AG09319 (cell line): Measurements from ENCODE around the gene PLA2R1.
A peak's percentile ranks its signal among the peaks of the same experiment; 100 is the strongest.

Experiments
- DNase-seq: peaks from one replicate; pipeline ENCODE4 v3.0.0-alpha.2; 2010; ENCODE audit warnings: low read depth; ENCODE audit errors: extremely low read depth
- CTCF ChIP-seq: IDR thresholded peaks from 2 replicates; pipeline ENCODE4 v1.5.1; 2011; ENCODE audit warnings: low read depth, mild to moderate bottlenecking, inconsistent platforms, low read length, moderate library complexity

Gene PLA2R1

GRCh38 chr2:159926695-159927094 lies 135.7 kb downstream of the PLA2R1 start:
- DNase-seq, result no peak
- TF ChIP-seq CTCF, result no peak

DNA sequence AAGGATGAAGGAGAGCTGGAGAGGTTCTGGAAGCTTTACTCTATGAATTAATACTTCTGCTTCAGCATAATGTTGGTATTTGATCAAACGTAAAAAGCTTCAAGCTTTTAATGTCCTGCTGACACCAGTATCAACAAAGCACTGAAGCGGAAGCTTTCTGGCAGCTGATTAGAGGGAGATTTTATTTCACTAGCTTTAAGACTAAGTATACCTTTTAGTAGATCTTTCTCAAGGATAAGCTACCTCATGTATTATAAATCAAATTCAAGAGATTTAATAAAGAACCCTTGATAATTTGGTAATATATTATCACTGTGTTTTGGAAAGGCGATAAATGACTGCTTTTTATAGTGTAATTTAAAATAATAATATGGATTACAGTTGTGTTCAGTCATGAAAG lies 136.4 kb downstream of the PLA2R1 start:
- no peak for TF ChIP-seq CTCF
- DNase-seq, result no peak

- no peak for DNase-seq
- TF ChIP-seq CTCF, result no peak
Measured at GRCh38 chr2:159922563-159922962, 139.9 kb downstream of the PLA2R1 start.

GRCh38 chr2:159921752-159922404 lies 140.5 kb downstream of the PLA2R1 start:
- peak; percentile 70 for TF ChIP-seq CTCF
- DNase-seq, result no peak

GRCh38 chr2:159916511-159916910 lies 145.9 kb downstream of the PLA2R1 start:
- TF ChIP-seq CTCF, result no peak
- DNase-seq, result no peak

DNA sequence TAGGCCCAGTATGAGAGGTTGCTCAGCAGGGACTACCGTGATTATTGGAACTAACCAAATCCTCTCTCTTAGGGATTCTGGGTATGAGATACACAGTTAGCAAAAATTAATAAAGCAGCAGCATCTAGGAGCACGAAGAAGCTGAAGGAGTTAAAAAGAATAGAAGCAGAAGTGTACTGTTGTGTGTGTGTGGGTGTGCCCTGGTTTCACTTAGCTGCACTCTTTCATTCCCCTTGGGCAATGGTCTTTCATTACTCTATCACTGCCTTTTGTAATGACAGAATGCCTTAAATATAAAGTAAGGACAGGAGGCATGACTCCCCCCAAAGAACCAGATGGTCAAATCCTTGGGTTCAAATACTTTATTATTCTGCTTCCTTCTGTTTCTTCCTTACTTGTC lies 148.5 kb downstream of the PLA2R1 start:
- TF ChIP-seq CTCF, result no peak
- DNase-seq, result no peak

DNA sequence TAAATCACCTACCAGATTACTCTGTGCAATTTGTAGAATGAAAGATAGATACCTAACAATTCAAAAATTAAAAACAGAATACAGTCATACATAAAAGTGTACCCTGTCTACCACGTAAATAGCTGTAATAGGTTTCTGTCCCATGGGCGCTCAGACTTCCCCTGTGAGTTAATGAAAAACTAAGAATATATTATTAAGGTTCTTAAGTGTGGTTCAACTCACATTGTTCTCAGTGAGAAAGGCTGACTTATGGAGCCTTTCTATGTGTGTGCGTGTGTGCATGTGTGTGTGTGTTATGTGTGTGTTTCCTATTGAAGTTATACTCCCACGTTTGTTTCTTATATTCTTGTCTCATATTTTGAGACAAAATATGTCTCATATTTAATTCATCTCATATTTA lies 149.8 kb downstream of the PLA2R1 start:
- DNase-seq, result no peak
- no peak for TF ChIP-seq CTCF
